Endodermal cell (in vitro differentiated cells): ENCODE results near the gene YWHAE. TPM values are rescaled to one million over a fixed set of nuclear protein-coding genes. Genes with fewer than 3 reads are reported as not detected.

Experiments used
- DNase-seq: peaks from one replicate; pipeline ENCODE4 v3.0.0-alpha.2; 2017
- H3K27ac ChIP-seq: 2 replicates; pipeline ENCODE4 v1.5.1; 2013; ENCODE audit warnings: mild to moderate bottlenecking, low read depth, low read length, moderate library complexity
- H3K27me3 ChIP-seq: 2 replicates; pipeline ENCODE4 v1.6.1; 2013; ENCODE audit warnings: mild to moderate bottlenecking, low read length, moderate library complexity; ENCODE audit not compliant: insufficient read depth, control insufficient read depth, poor library complexity, severe bottlenecking
- H3K36me3 ChIP-seq: 2 replicates; pipeline ENCODE4 v1.7.0; 2013; ENCODE audit warnings: mild to moderate bottlenecking, low read length, moderate library complexity; ENCODE audit not compliant: control insufficient read depth, insufficient read depth
- H3K4me1 ChIP-seq: one replicate; pipeline ENCODE4 v1.7.0; 2013; ENCODE audit warnings: low read length; ENCODE audit not compliant: control insufficient read depth, insufficient read depth
- H3K4me3 ChIP-seq: 2 replicates; pipeline ENCODE4 v1.5.1; 2013; ENCODE audit warnings: mild to moderate bottlenecking, low read length, moderate library complexity
- H3K9ac ChIP-seq: 2 replicates; pipeline ENCODE4 v1.6.1; 2013; ENCODE audit warnings: mild to moderate bottlenecking, low read length, moderate library complexity; ENCODE audit not compliant: poor library complexity, severe bottlenecking; ENCODE audit errors: extremely low read depth
- H3K9me3 ChIP-seq: 2 replicates; pipeline ENCODE4 v1.6.1; 2013; ENCODE audit warnings: mild to moderate bottlenecking, low read length, moderate library complexity; ENCODE audit not compliant: control insufficient read depth
- H3K27ac Mint-ChIP-seq: 2 replicates; pipeline ENCODE4 v1.8.0; 2020; ENCODE audit warnings: mixed read lengths
- H3K27me3 Mint-ChIP-seq: 2 replicates; pipeline ENCODE4 v1.8.0; 2021; ENCODE audit warnings: mild to moderate bottlenecking, mixed read lengths; ENCODE audit not compliant: insufficient read depth
- H3K36me3 Mint-ChIP-seq: 2 replicates; pipeline ENCODE4 v1.8.0; 2020; ENCODE audit warnings: low read depth, mixed read lengths
- H3K4me1 Mint-ChIP-seq: 2 replicates; pipeline ENCODE4 v1.8.0; 2020; ENCODE audit warnings: mixed read lengths
- H3K4me3 Mint-ChIP-seq: 2 replicates; pipeline ENCODE4 v1.8.0; 2020; ENCODE audit warnings: mild to moderate bottlenecking, moderate library complexity, mixed read lengths
- H3K9me3 Mint-ChIP-seq: 2 replicates; pipeline ENCODE4 v1.8.0; 2020; ENCODE audit warnings: mild to moderate bottlenecking, mixed read lengths
- WGBS, 2 experiments: methylation state at CpG; one replicate each; pipeline versions ENCODE4 v1.1.5 to v1.1.7; 2013; ENCODE audit warnings: missing lambda C conversion rate in 2 of 2, mixed read lengths in 1 of 2; ENCODE audit not compliant: insufficient coverage in 1 of 2, insufficient read length in 1 of 2; 5-methylcytosine and 5-hydroxymethylcytosine counted together
- total RNA-seq, 2 donors: library from RNA; stranded (reverse); fragmentation: NEBNext Ultra II Directional in 1 of 2; extraction: Animal tissue kit (Norgen Biotek cat#: 25700) in 1 of 2; gene quantifications; 2 replicates in 1 of 2; 3 replicates in 1 of 2; pipeline ENCODE4 v1.2.1, GENCODE V29; 2021
- TF ChIP-seq, protein P1 (sequence below): fragments of 200-600 bp; sonication (generic); conservative IDR thresholded peaks from 2 replicates; pipeline ENCODE4 v1.5.0; 2021; ENCODE audit warnings: antibody characterized with exemption, mild to moderate bottlenecking

The YWHAE gene
- total RNA-seq, 2 donors from 2014 or later, result 1,225 to 1,349 TPM

DNA sequence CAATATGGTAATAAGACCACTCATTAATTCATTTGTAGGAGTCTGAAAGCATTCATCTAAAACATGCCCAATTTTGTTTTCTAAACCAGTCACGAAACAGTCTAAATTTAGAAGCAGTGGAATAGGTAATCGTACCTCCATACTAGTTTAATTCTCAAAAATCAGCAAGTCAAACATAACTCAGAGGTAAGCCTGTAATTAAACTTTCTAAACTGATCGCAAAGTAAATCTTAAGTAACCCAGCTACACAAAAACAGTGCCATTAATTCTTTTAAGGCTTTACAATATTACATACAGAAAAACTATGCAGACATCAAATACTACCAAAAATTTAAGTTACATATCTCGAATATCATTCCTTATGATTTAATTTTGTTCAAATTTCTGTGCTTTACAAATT is 31.4 kb downstream of the YWHAE start:
- H3K4me3 ChIP-seq, result no peak overlapping the region
- Mint-ChIP-seq H3K4me3 (no peak overlapping the region), H3K27me3 (no peaks in the 10 kb centered on the region), H3K9me3 (no peaks in the 10 kb centered on the region), H3K36me3 (peaks cover 36% of the 10 kb centered on the region), H3K27ac (peak overlapping the region; percentile 55), H3K4me1 (peaks cover 16% of the 10 kb centered on the region)
- TF ChIP-seq, protein P1, sequence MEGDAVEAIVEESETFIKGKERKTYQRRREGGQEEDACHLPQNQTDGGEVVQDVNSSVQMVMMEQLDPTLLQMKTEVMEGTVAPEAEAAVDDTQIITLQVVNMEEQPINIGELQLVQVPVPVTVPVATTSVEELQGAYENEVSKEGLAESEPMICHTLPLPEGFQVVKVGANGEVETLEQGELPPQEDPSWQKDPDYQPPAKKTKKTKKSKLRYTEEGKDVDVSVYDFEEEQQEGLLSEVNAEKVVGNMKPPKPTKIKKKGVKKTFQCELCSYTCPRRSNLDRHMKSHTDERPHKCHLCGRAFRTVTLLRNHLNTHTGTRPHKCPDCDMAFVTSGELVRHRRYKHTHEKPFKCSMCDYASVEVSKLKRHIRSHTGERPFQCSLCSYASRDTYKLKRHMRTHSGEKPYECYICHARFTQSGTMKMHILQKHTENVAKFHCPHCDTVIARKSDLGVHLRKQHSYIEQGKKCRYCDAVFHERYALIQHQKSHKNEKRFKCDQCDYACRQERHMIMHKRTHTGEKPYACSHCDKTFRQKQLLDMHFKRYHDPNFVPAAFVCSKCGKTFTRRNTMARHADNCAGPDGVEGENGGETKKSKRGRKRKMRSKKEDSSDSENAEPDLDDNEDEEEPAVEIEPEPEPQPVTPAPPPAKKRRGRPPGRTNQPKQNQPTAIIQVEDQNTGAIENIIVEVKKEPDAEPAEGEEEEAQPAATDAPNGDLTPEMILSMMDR, result no peak
- WGBS, 2 experiments, result 90 to 100% methylated on average over 2 to 4 of the region's 4 CpGs
- no peak overlapping the region for H3K27ac ChIP-seq
- H3K9me3 ChIP-seq, result no peaks in the 10 kb centered on the region
- no peaks in the 10 kb centered on the region for H3K27me3 ChIP-seq
- H3K36me3 ChIP-seq, result peaks cover 61% of the 10 kb centered on the region
- no peaks in the 10 kb centered on the region for H3K4me1 ChIP-seq
- H3K9ac ChIP-seq, result no peak overlapping the region
- no peak for DNase-seq

DNA sequence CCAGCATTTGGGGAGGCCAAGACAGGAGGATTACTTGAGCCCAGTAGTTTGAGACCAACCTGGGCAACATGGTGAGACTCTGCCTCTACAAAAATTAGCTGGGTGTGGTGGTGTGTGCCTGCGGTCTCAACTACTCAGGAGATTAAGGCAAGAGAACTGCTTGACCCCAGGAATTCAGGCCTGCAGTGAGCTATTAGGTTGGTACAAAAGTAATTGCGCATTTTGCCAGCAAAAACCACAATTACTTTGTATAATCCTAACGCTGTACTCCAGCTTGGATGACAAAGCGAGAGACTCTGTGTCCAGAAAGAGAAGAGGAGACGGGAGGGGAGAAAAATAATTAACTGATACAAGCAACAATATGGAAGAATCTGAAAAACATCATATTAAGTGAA is 32.7 kb downstream of the YWHAE start:
- Histone ChIP-seq H3K9me3 (no peaks in the 10 kb centered on the region), H3K9ac (no peak overlapping the region), H3K36me3 (peaks cover 61% of the 10 kb centered on the region), H3K27me3 (no peaks in the 10 kb centered on the region), H3K4me3 (no peak overlapping the region), H3K27ac (no peak overlapping the region), H3K4me1 (no peaks in the 10 kb centered on the region)
- H3K4me3 Mint-ChIP-seq, result no peak overlapping the region
- H3K27ac Mint-ChIP-seq, result peak overlapping the region; percentile 50
- no peaks in the 10 kb centered on the region for H3K27me3 Mint-ChIP-seq
- WGBS, 2 experiments, result 98 to 100% methylated on average over 1 to 2 of the region's 5 CpGs
- H3K36me3 Mint-ChIP-seq, result peaks cover 42% of the 10 kb centered on the region
- H3K4me1 Mint-ChIP-seq, result peaks cover 14% of the 10 kb centered on the region
- no peak for DNase-seq
- H3K9me3 Mint-ChIP-seq, result no peaks in the 10 kb centered on the region
- TF ChIP-seq, protein P1, result no peak

DNA sequence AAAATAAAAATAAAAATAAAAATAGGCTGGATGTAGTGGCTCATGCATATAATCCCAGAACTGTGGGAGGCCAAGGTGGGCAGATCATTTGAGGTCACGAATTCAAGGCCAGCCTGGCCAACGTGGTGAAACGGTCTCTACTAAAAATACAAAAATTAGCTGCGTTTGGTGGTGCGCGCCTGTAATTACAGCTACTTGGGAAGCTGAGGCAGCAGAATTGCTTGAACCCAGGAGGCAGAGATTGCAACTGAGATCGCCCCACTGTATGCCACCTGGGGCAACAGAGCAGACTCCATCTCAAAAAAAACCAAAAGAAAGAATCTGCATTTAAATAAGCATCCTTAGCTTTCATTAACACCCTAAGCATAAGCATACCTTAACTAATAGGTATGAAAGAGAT is 33.8 kb downstream of the YWHAE start:
- Mint-ChIP-seq H3K27me3 (no peaks in the 10 kb centered on the region), H3K36me3 (peaks cover 45% of the 10 kb centered on the region), H3K4me1 (peaks cover 12% of the 10 kb centered on the region), H3K27ac (peak overlapping the region; percentile 73), H3K4me3 (no peak overlapping the region), H3K9me3 (no peaks in the 10 kb centered on the region)
- no peaks in the 10 kb centered on the region for H3K4me1 ChIP-seq
- H3K27ac ChIP-seq, result no peak overlapping the region
- no peak overlapping the region for H3K9ac ChIP-seq
- no peak overlapping the region for H3K4me3 ChIP-seq
- H3K9me3 ChIP-seq, result no peaks in the 10 kb centered on the region
- TF ChIP-seq, protein P1, result no peak
- H3K27me3 ChIP-seq, result no peaks in the 10 kb centered on the region
- DNase-seq, result no peak
- peaks cover 61% of the 10 kb centered on the region for H3K36me3 ChIP-seq
- 89 to 90% methylated on average over 6 to 7 of the region's 7 CpGs for WGBS, 2 experiments
